HT1080 (cell line): Measurements from ENCODE around the gene KLK10. TPM values are rescaled to one million over a fixed set of nuclear protein-coding genes. Genes with fewer than 3 reads are reported as not detected.
"Not testable (repeated sequence)": the region's sequence is repeated elsewhere in the genome, so short reads cannot be mapped to it uniquely, and the experiment has no call there.

Experiments used
- DNase-seq: peaks from one replicate; pipeline ENCODE4 v3.0.0-alpha.2; 2015; ENCODE audit warnings: low read depth
- total RNA-seq: library from RNA; depleted of rRNA; stranded (reverse); fragments of >200 nt; shearing (Covaris generic); gene quantifications from 2 replicates; pipeline ENCODE4 v1.2.3, GENCODE V29; 2014; rRNA removed

KLK10 gene
- total RNA-seq, 1 experiment from 2014 or later: not detected

- not testable (repeated sequence) for DNase-seq
These were observed 49.7 kb downstream of the KLK10 start for GRCh38 chr19:50969810-50970209.

GRCh38 chr19:50969413-50969760, 50.1 kb downstream of the KLK10 start, which contains the start of gene KLK6:
Gene KLK6, minus strand, starts transcription at chr19:50969591. Its CDS starts 1,487 bp downstream, at chr19:50968104.
- DNase-seq: no peak

DNA sequence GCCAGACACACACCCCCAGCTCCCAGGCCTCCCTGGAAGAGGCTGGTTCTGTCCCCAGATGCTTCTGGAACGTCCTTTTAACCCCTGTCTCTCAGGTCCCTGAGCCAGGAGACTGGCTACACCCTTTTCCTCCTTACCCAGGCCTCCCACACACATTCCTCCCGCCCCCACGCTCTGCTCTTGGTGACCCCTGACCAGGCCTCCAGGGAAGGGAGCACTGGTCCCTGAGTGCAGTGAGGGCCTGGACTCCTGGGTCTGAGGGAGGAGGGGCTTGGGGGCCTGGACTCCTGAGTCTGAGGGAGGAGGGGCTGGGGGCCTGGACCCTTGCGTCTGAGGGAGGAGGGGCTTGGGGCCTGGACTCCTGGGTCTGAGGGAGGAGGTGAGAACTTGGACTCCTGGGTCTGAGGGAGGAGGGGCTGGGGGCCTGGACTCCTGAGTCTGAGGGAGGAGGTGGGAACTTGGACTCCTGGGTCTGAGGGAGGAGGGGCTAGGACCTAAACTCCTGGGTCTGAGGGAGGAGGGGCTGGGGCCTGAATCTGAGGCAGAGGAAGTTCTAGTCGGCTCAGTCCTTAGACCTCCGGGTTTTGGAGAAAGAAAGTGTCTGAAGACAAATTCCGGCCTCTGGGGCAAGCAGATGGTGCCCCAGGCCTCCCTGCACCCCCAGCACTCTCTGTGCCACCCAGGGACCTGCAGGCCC, 50.6 kb downstream of the KLK10 start:
- DNase-seq: no peak

DNA sequence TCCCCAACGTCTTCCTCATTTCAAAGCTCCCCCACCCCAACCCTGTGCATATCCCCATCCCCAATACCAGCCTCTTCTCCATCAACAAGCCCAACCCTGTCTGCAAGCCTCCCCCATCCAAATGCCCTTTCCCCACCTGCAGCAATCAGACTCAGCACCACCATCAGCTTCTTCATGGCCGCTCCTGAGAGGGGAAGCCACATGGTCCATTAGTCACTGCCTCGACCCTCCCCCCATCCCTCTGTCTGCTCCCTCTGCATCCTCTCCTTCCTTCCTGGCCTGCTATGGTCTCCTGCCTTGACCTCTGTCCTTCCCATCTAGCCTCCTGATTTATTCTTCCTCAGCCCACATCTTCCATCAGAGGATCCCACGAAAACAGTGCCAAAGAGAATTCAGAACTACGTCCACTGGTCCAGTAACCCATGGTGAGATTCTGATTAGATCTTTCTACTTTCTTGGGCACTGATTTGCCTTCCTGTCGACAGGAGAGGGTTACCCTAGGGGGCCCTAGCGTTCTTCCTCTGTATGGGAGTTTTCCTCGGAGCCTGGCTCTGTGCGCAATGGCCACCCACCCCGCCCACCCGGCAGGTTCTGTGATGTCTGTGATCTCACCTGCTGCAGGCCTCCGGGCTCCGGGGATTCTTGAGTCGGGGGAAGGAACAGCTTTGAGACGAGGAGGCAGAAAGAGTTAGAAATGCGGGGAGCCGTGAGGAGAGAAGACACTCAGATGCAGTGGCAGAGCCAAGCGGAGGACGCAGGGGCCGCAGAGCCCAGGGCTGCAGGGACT, 51.4 kb downstream of the KLK10 start:
- DNase-seq: peak; percentile 18

- no peak for DNase-seq
These were observed 55.2 kb downstream of the KLK10 start for GRCh38 chr19:50964266-50964665.

DNA sequence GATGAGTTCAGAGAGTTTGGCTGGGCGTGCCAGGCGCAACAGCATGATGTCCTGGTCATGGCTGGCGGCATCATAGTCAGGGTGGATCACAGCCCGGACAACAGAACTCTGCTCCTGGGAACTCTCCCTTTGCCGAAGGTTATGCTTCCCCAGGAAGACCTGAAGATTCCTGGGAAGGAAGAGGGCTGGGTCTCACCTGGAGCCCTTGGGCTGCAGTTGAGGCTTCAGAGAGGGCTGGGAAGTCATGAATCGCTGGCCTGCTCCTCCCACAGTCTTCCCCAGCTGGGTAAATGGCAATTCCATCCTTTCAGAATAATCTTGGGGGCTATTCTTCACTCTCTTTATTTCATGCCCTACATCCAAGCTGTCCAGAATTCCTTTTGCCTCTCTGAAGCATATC, 56.1 kb downstream of the KLK10 start:
- no peak for DNase-seq

Other genes starting within 250 kb of the KLK10 start
- gene GPR32, start 249.2 kb downstream of the KLK10 start, total RNA-seq: not detected in 2 replicates
- not detected in 2 replicates for gene ACP4, start 229.3 kb downstream of the KLK10 start, total RNA-seq
- not detected in 2 replicates for gene KLK1, start 195.9 kb downstream of the KLK10 start, total RNA-seq
- gene KLK15, start 186.1 kb downstream of the KLK10 start, total RNA-seq: not detected in 2 replicates
- gene KLK3, start 164.8 kb downstream of the KLK10 start, total RNA-seq: not detected in 2 replicates
- gene KLK2, start 146.3 kb downstream of the KLK10 start, total RNA-seq: not detected in 2 replicates
- not detected in 2 replicates for gene KLK4, start 108.3 kb downstream of the KLK10 start, total RNA-seq
- gene KLK5, start 66.7 kb downstream of the KLK10 start, total RNA-seq: not detected in 2 replicates
- 0.20 TPM in 1 of 2 replicates, not detected in the other for gene KLK6, start 50.1 kb downstream of the KLK10 start, total RNA-seq
- not detected in 2 replicates for gene KLK7, start 35.8 kb downstream of the KLK10 start, total RNA-seq
- gene KLK8, start 18.1 kb downstream of the KLK10 start, total RNA-seq: not detected in 2 replicates
- not detected in 2 replicates for gene KLK11, start 6.9 kb upstream of the KLK10 start, total RNA-seq
- gene KLK12, start 15.3 kb upstream of the KLK10 start, total RNA-seq: not detected in 2 replicates
- not detected in 2 replicates for gene KLK13, start 45.4 kb upstream of the KLK10 start, total RNA-seq
- gene KLK14, start 63.2 kb upstream of the KLK10 start, total RNA-seq: not detected in 2 replicates
- gene CTU1, start 88.7 kb upstream of the KLK10 start, total RNA-seq: 26.5 and 32.3 TPM in 2 replicates
- 0.67 and 1.4 TPM in 2 replicates for gene SIGLEC9, start 105.2 kb upstream of the KLK10 start, total RNA-seq
- gene SIGLEC7, start 122.6 kb upstream of the KLK10 start, total RNA-seq: not detected in 2 replicates
- 52.3 and 53.7 TPM in 2 replicates for gene CD33, start 205.4 kb upstream of the KLK10 start, total RNA-seq
- gene SIGLECL1, start 231.4 kb upstream of the KLK10 start, total RNA-seq: not detected in 2 replicates